GM12878 (cell line): Measurements from ENCODE around the gene CCSER2. TPM values are rescaled to one million over a fixed set of nuclear protein-coding genes. Genes with fewer than 3 reads are reported as not detected.

Experiments used
- ATAC-seq: fragments of 200-7000 bp; cut with Tn5 transposase; 3 replicates; pipeline ENCODE4 v1.9.1; 2020; ENCODE audit warnings: mild to moderate bottlenecking, moderate library complexity
- BruUV-seq: library from RNA; stranded (reverse); fragments of 400-500 nt; replicated peaks from 2 replicates; lab custom pipeline; 2021; lab: Mats Ljungman, UMichigan
- CTCF ChIA-PET: fragments of 300-600 bp; sonication (Branson Sonifier 250); formaldehyde crosslinking; extraction: SDS; loops from one replicate; lab custom pipeline; 2021; ENCODE audit warnings: inconsistent platforms; lab: Yijun Ruan, JAX
- POLR2A ChIA-PET: fragments of 350-600 bp; formaldehyde crosslinking; extraction: SDS; loops from one replicate; lab custom pipeline; 2021; ENCODE audit warnings: inconsistent platforms; lab: Charles Lee
- RAD21 ChIA-PET: fragments of 300-600 bp; sonication (Branson Sonifier 250); formaldehyde crosslinking; loops from one replicate; lab custom pipeline; 2023; ENCODE audit warnings: antibody characterized with exemption; ENCODE audit not compliant: unreplicated experiment; lab: Charles Lee
- SMC1A ChIA-PET: fragments of 300-600 bp; sonication (Branson Sonifier 250); formaldehyde crosslinking; loops from one replicate; lab custom pipeline; 2023; ENCODE audit not compliant: unreplicated experiment, uncharacterized antibody; lab: Charles Lee
- DNase-seq: peaks from one replicate; pipeline ENCODE4 v3.0.0-alpha.2; 2011; ENCODE audit warnings: low read depth, low spot score
- FAIRE-seq: peaks from 3 replicates; lab custom pipeline; 2011; peaks lifted over from hg19 to GRCh38; lab: Jason Lieb, UNC
- H2AFZ ChIP-seq: 2 replicates; pipeline ENCODE4 v1.6.0; 2011; ENCODE audit warnings: low read depth, low read length, control low read depth; ENCODE audit not compliant: control insufficient read depth
- H3K27ac ChIP-seq: 2 replicates; pipeline ENCODE4 v1.5.1; 2011; ENCODE audit warnings: control low read depth; ENCODE audit not compliant: control insufficient read depth, insufficient read depth
- H3K27me3 ChIP-seq, 2 experiments: replicated peaks in 1 of 2; 2 replicates each; pipeline versions ENCODE4 v1.6.0 to v1.6.1; 2011; ENCODE audit warnings: low read length in 1 of 2; ENCODE audit not compliant: control insufficient read depth in 2 of 2, insufficient read depth in 2 of 2
- H3K36me3 ChIP-seq, 2 experiments: 2 replicates each; pipeline ENCODE4 v1.5.1; 2011; ENCODE audit warnings: low read length in 1 of 2; ENCODE audit not compliant: control insufficient read depth in 2 of 2, insufficient read depth in 2 of 2
- H3K4me1 ChIP-seq: 2 replicates; pipeline ENCODE4 v1.6.1; 2011; ENCODE audit warnings: mild to moderate bottlenecking, low read length, moderate library complexity, mixed read lengths; ENCODE audit not compliant: control insufficient read depth, insufficient read depth
- H3K4me2 ChIP-seq: 2 replicates; pipeline ENCODE4 v1.6.0; 2011; ENCODE audit warnings: control low read depth; ENCODE audit not compliant: control insufficient read depth, insufficient read depth
- H3K4me3 ChIP-seq: fragments of 200-600 bp; sonication (generic); 2 replicates; pipeline ENCODE4 v1.5.1; 2016
- H3K79me2 ChIP-seq: 2 replicates; pipeline ENCODE4 v1.6.0; 2011; ENCODE audit warnings: low read length; ENCODE audit not compliant: control insufficient read depth, insufficient read depth
- H3K9ac ChIP-seq: 2 replicates; pipeline ENCODE4 v1.8.0; 2011; ENCODE audit warnings: low read length, control low read depth, mixed read lengths; ENCODE audit not compliant: control insufficient read depth, insufficient read depth
- H3K9me3 ChIP-seq: replicated peaks from 3 replicates; pipeline ENCODE4 v1.5.1; 2011; ENCODE audit warnings: mild to moderate bottlenecking, low read length; ENCODE audit not compliant: control insufficient read depth, insufficient read depth
- H4K20me1 ChIP-seq: 2 replicates; pipeline ENCODE4 v1.6.0; 2011; ENCODE audit not compliant: control insufficient read depth, insufficient read depth
- ATF7 ChIP-seq: fragments of 450-650 bp; IDR thresholded peaks from 2 replicates; pipeline ENCODE4 v1.6.1; 2016; ENCODE audit warnings: low read depth, mild to moderate bottlenecking
- CBX5 ChIP-seq: sonication (generic); IDR thresholded peaks from 2 replicates; pipeline ENCODE4 v1.6.1; 2016; ENCODE audit warnings: low read depth, moderate library complexity, mild to moderate bottlenecking, inconsistent platforms
- DPF2 ChIP-seq: fragments of 450-650 bp; IDR thresholded peaks from 2 replicates; pipeline ENCODE4 v1.6.1; 2017; ENCODE audit warnings: mild to moderate bottlenecking
- EED ChIP-seq: sonication (generic); IDR thresholded peaks from 2 replicates; pipeline ENCODE4 v1.6.1; 2016; ENCODE audit warnings: antibody characterized with exemption, low read depth
- HDAC6 ChIP-seq: fragments of 200-600 bp; sonication (generic); IDR thresholded peaks from one replicate; pipeline ENCODE4 v1.8.0; 2017; ENCODE audit warnings: antibody characterized with exemption; ENCODE audit not compliant: unreplicated experiment
- IKZF2 ChIP-seq, 2 experiments: fragments of 450-650 bp; IDR thresholded peaks; 2 replicates each; pipeline ENCODE4 v1.6.1; 2017; ENCODE audit warnings: mild to moderate bottlenecking in 2 of 2, moderate library complexity in 2 of 2
- IRF4 ChIP-seq: IDR thresholded peaks from 2 replicates; pipeline ENCODE4 v1.6.1; 2011; ENCODE audit warnings: low read depth, low read length
- LARP7 ChIP-seq: fragments of 450-650 bp; IDR thresholded peaks from 2 replicates; pipeline ENCODE4 v1.6.1; 2017; ENCODE audit warnings: mild to moderate bottlenecking
- NR2F1 ChIP-seq: fragments of 450-650 bp; conservative IDR thresholded peaks from 2 replicates; pipeline ENCODE4 v1.6.1; 2017; ENCODE audit warnings: mild to moderate bottlenecking
- SUZ12 ChIP-seq: fragments of 200-600 bp; sonication (generic); IDR thresholded peaks from one replicate; pipeline ENCODE4 v1.6.1; 2018; ENCODE audit warnings: antibody characterized with exemption, mild to moderate bottlenecking; ENCODE audit not compliant: unreplicated experiment
- WRNIP1 ChIP-seq: IDR thresholded peaks from 2 replicates; pipeline ENCODE4 v1.6.1; 2011; ENCODE audit warnings: low read depth, low read length, improper control_type of control experiment, borderline replicate concordance
- WGBS: methylation state at CpG from one replicate; pipeline ENCODE4 v1.1.6; 2016; ENCODE audit warnings: low lambda C conversion rate; ENCODE audit not compliant: insufficient replicate concordance, insufficient coverage; ENCODE audit errors: missing lambda C conversion rate; 5-methylcytosine and 5-hydroxymethylcytosine counted together
- in situ Hi-C: fragments of 300-500 bp; cut with MboI; formaldehyde crosslinking; loops from 9 replicates; pipeline ENCODE4 v1.14.3; 2018; ENCODE audit warnings: mixed read lengths
- intact Hi-C: fragments of 100-400 bp; cut with micrococcal nuclease; formaldehyde crosslinking; loops from one replicate; pipeline ENCODE4 v1.14.2; 2022; ENCODE audit not compliant: unreplicated experiment
- polyA plus RNA-seq, 11 experiments: library from polyadenylated mRNA; depleted of rRNA in 4 of 11; unstranded in 6 of 11; stranded (reverse) in 5 of 11; fragments of >200 nt; fragmentation: Nextera tagmentation in 4 of 11; fragmentation: Illumina TruSeq in 1 of 11; extraction: Ambion mirVana in 4 of 11; extraction: Trizol in 1 of 11; gene quantifications; 1 replicate in 1 of 11; 2 replicates in 10 of 11; pipeline versions ENCODE4 v1.2.1 to v1.2.3, GENCODE V29; 2011 to 2016; ENCODE audit warnings: inconsistent platforms in 2 of 11, missing spikeins in 2 of 11, low read depth in 1 of 11
- total RNA-seq, 4 experiments: library from RNA; depleted of rRNA in 3 of 4; stranded (reverse); fragments of >200 nt in 3 of 4; fragmentation: Illumina TruSeq in 1 of 4; extraction: Trizol in 1 of 4; gene quantifications; 2 replicates each; pipeline versions ENCODE4 v1.2.1 to v1.2.3, GENCODE V29; 2013 to 2021
- TF ChIP-seq, protein P1 (sequence below): IDR thresholded peaks from 2 replicates; pipeline ENCODE4 v1.6.1; 2011; ENCODE audit warnings: low read depth, mild to moderate bottlenecking, low read length, moderate library complexity, borderline replicate concordance; ENCODE audit errors: extremely low read depth
- TF ChIP-seq, protein P2 (sequence below): IDR thresholded peaks from 2 replicates; pipeline ENCODE4 v1.6.1; 2012; ENCODE audit warnings: low read length, inconsistent platforms
- TF ChIP-seq, protein P3 (sequence below): fragments of 450-650 bp; IDR thresholded peaks from 2 replicates; pipeline ENCODE4 v1.6.1; 2017; ENCODE audit warnings: mild to moderate bottlenecking, low read depth, inconsistent platforms; ENCODE audit not compliant: poor library complexity, severe bottlenecking
- TF ChIP-seq, protein P4 (sequence below): IDR thresholded peaks from 2 replicates; pipeline ENCODE4 v1.6.1; 2011; ENCODE audit warnings: borderline replicate concordance, low read depth, mild to moderate bottlenecking, moderate library complexity, mixed read lengths, low read length; ENCODE audit not compliant: insufficient read depth; ENCODE audit errors: extremely low read length

CCSER2 gene
- total and polyA plus RNA-seq, 10 of the 15 experiments (the other 5 are each of a cell fraction or from before 2014, with no cell fraction given), result 4.7 to 18.8 (median 13.2) TPM

DNA sequence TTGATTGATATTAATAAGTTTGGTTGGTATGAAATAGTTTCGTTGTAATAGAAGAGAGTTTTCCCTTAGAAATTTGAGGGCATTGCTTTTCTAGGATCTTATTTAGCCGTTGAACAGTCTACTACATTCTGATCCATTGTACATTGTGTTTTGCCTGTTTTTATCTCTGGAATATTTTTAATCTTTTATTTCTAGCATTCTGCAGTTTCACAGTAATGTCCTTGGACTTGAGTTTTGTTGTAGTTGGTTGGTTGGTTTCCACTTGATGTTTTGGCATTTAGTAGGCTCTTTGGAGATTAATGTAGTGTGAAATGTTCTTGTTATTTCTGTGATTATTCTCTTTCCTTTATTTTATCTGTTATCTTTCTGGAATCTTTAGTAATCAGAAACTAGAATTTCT is 112.4 kb downstream of the CCSER2 start (continued):
- no peak for TF ChIP-seq ATF7
- TF ChIP-seq, protein P1, sequence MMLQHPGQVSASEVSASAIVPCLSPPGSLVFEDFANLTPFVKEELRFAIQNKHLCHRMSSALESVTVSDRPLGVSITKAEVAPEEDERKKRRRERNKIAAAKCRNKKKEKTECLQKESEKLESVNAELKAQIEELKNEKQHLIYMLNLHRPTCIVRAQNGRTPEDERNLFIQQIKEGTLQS, result no peak
- TF ChIP-seq, protein P2, sequence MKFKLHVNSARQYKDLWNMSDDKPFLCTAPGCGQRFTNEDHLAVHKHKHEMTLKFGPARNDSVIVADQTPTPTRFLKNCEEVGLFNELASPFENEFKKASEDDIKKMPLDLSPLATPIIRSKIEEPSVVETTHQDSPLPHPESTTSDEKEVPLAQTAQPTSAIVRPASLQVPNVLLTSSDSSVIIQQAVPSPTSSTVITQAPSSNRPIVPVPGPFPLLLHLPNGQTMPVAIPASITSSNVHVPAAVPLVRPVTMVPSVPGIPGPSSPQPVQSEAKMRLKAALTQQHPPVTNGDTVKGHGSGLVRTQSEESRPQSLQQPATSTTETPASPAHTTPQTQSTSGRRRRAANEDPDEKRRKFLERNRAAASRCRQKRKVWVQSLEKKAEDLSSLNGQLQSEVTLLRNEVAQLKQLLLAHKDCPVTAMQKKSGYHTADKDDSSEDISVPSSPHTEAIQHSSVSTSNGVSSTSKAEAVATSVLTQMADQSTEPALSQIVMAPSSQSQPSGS, result no peak
- TF ChIP-seq, all 136 proteins: peak for 0

DNA sequence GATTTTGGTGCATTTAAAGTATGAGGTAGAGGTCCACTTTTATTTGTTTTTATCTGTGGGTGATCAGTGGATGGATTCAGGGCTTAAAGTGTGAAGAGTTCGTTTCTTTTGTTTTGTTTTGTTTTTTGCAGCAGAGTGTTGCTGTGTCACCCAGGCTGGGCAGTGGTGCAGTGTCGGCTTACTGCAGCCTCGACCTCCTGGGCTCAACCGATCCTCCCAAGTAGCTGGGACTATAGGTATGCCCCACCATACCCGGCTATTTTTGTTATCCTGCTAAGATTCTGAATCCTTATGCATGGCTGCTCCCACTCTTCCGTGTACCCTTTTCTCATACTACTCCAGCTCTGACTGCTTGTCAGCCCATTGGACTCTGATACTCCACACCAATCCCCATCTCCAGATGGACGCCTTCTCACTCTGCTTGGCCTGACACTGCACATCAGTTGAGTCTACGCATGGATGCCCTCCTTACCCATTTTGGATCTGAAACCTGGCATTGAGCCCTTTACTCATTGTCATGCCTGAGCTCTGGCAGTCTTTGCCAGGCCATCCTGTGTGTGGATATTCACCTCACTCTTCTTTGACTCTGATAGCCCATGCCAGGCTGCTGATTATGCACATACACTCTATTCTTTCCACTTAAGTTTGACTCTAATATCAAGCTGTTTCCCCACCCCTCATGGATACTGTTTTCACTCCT is 119.5 kb downstream of the CCSER2 start:
- Histone ChIP-seq H3K27ac (no peak overlapping the region), H3K4me3 (no peak overlapping the region), H2AFZ (no peak overlapping the region), H3K9ac (no peak overlapping the region), H3K4me1 (no peaks in the 10 kb centered on the region), H3K36me3 (no peaks in the 10 kb centered on the region), H4K20me1 (no peaks in the 10 kb centered on the region), H3K79me2 (no peaks in the 10 kb centered on the region), H3K9me3 (no peaks in the 10 kb centered on the region), H3K4me2 (no peak overlapping the region), H3K27me3 (no peaks in the 10 kb centered on the region)
- CTCF ChIA-PET, result no interaction called here
- ATAC-seq (no peak), DNase-seq (no peak), FAIRE-seq (no peak)
- SMC1A ChIA-PET, result no interaction called here
- RAD21 ChIA-PET, result no interaction called here
- intact Hi-C loops, result no loop called here
- TF ChIP-seq CBX5 (no peak), EED (no peak), SUZ12 (no peak), WRNIP1 (no peak), IRF4 (no peak), DPF2 (no peak), IKZF2 (IDR thresholded peaks at IDR 0.05) (no peak), NR2F1 (no peak), LARP7 (no peak), HDAC6 (no peak)
- TF ChIP-seq, protein P3, sequence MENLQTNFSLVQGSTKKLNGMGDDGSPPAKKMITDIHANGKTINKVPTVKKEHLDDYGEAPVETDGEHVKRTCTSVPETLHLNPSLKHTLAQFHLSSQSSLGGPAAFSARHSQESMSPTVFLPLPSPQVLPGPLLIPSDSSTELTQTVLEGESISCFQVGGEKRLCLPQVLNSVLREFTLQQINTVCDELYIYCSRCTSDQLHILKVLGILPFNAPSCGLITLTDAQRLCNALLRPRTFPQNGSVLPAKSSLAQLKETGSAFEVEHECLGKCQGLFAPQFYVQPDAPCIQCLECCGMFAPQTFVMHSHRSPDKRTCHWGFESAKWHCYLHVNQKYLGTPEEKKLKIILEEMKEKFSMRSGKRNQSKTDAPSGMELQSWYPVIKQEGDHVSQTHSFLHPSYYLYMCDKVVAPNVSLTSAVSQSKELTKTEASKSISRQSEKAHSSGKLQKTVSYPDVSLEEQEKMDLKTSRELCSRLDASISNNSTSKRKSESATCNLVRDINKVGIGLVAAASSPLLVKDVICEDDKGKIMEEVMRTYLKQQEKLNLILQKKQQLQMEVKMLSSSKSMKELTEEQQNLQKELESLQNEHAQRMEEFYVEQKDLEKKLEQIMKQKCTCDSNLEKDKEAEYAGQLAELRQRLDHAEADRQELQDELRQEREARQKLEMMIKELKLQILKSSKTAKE, result no peak
- TF ChIP-seq, protein P4, sequence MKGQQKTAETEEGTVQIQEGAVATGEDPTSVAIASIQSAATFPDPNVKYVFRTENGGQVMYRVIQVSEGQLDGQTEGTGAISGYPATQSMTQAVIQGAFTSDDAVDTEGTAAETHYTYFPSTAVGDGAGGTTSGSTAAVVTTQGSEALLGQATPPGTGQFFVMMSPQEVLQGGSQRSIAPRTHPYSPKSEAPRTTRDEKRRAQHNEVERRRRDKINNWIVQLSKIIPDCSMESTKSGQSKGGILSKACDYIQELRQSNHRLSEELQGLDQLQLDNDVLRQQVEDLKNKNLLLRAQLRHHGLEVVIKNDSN, result no peak
- POLR2A ChIA-PET, result no interaction called here
- in situ Hi-C loops, result no loop called here
- no TSS peak for BruUV-seq
- 90% methylated on average over 8 of the region's 8 CpGs for WGBS
